Measurements from ENCODE around the gene ZNF205.
"Not testable (repeated sequence)": the region's sequence is repeated elsewhere in the genome, so short reads cannot be mapped to it uniquely, and the experiment has no call there.

The ZNF205 gene

DNA sequence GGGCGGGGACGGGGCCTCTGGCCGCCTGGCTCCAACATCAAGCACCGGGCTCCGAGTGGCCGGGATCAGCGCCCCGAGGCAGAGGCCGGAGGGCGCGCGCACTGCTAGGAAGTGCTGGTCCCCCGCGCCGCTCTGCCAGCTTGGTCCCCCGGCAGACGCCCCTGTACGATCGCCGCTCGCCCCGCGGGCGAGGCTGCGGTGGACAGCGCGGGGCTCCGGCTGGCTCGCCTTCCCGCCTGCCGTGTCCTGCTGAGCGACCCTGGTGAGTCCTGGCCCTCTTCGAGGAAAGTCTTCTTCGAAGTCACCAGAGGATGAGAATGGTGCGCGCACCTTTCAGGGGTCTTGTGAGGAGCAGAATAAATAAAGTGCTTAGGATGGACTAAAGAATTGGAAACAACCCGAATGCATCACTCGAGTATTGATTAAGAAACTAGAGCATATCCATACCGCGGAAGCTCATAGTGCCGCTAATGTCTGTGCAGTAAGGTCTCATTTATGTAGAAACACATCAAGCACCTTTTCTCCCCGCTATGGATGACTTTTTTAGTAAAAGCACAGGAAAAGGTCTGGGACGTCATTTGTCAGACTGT lies 22.8 kb downstream of the ZNF205 start:
- no peak for FAIRE-seq

DNA sequence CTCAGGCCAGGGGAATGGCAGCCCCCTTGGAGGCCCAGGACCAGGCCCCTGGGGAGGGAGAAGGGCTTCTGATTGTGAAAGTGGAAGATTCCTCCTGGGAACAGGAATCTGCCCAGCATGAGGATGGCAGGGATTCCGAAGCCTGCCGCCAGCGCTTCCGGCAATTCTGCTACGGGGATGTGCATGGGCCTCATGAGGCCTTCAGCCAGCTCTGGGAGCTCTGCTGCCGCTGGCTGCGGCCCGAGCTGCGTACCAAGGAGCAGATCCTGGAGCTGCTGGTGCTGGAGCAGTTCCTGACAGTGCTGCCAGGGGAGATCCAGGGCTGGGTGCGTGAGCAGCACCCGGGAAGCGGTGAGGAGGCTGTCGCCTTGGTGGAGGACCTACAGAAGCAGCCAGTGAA lies 24.9 kb downstream of the ZNF205 start:
- FAIRE-seq = no peak

DNA sequence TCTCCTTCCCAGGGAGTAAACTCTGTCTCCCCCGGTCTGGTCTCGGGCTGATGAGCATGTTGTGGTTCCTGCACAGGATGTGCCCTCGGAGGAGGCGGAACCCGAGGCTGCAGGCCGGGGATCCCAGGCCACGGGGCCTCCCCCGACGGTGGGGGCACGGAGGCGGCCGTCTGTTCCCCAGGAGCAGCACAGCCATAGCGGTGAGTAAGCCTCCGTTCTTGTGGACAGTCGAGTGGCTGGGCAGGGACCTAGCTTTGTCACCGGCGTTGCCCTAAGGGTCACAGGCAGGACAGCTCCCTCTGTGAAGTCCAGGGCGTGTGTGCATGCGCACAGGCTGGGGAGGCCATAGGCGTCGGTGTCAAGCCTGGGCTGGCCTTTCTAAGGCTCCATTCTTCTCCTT lies 26.0 kb downstream of the ZNF205 start:
- FAIRE-seq = no peak

DNA sequence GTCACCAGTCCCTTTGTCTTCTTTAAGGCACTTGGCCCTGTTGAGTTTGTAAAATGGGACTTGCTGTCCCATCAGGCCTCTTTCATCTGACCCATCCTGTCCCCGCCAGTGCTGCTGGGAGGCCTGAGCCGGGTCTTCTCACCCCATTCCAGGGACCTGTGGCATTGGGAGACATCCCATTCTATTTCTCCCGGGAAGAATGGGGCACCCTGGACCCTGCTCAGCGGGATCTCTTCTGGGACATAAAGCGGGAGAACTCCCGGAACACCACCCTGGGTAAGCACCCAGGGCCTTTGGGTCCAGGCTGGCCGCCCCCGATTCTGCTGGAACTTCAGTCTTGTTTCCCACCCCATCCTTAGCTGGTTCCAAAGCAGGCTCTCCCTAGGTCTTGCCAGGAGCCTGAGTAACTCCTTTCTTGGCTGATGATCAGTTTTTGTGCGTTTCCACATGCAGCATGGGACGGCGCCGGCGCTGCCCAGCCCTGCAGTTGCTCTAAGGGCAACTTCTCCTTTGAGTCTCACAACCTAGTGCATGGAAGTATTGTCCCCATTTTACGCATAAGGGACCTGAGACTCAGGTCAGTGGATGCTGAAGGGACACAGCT lies 26.5 kb downstream of the ZNF205 start:
- no peak for FAIRE-seq

DNA sequence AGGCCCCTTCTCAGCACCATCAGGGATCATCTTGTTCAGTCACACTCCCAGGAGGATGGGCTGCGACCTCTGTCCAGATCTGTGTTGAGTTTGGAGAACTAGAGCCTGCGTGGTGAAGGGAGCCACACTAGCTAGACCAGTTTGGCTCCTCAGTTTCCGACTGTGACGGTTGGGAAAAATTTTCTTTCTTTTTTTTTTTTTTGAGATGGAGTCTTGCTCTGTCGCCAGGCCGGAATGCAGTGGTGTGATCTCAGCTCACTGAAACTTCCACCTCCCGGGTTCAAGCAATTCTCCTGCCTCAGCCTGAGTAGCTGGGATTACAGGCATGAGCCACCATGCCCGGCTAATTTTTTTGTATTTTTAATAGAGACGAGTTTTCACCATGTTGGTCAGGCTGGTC lies 27.2 kb downstream of the ZNF205 start:
- not testable (repeated sequence) for FAIRE-seq

DNA sequence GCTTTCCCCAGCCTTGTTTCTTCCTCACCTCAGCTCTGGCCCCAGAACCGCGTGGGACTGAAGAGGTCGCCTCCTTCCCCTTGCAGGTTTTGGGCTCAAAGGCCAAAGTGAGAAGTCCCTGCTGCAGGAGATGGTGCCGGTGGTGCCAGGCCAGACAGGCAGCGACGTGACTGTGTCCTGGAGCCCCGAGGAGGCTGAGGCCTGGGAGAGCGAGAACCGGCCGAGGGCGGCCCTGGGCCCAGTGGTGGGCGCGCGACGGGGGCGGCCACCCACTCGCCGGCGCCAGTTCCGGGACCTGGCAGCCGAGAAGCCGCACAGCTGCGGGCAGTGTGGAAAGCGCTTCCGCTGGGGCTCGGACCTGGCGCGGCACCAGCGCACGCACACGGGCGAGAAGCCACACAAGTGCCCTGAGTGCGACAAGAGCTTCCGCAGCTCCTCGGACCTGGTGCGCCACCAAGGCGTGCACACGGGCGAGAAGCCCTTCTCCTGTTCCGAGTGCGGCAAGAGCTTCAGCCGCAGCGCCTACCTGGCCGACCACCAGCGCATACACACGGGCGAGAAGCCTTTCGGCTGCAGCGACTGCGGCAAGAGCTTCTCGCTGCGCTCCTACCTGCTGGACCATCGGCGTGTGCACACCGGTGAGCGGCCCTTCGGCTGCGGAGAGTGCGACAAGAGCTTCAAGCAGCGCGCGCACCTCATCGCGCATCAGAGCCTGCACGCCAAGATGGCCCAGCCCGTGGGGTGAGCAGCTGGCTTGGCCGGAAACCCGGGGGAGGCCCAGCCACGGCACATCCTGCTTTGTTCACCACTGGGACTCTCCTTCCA lies 28.4 kb downstream of the ZNF205 start:
- FAIRE-seq = no peak

DNA sequence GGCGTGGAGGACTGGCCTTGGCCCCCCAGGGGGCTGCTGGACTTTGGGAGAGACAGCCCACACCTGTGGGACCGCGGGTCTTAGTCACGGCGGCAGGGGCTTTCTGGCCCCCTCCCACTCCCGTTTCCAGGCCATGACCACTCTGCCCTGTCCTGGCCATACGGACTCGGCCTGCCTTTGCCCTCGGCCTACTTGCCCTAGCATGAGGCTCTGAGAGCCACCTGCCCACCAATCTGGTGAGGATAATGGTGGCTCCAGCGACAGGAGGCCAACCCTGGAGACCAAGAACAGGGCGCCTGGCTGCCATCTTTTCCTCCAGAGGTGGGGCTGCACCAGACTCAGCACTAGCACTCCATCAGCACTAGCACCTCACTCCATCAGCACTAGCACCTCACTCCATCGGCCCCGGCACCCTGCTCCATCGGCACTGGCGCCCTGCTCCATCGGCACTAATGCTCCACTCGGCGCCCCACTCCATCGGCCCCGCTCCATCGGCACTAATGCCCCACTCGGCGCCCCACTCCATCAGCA lies 29.5 kb downstream of the ZNF205 start:
- no peak for FAIRE-seq

DNA sequence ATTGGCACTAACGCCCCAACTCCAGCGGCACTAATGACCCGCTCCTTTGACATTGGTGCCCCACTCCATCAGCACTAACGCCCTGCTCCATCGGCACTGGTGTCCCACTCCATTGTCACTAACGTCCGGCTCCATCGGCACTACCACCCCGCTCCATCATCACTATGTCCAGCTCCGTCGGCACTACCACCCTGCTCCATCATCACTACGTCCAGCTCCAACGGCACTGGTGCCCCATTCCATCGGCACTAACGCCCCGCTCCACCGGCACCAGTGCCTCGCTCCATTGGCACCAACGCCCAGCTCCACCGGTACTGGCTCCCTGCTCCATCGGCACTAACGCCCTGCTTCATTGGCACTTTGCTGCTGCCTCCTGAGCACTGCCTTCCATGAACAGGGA lies 29.9 kb downstream of the ZNF205 start:
- FAIRE-seq = no peak

DNA sequence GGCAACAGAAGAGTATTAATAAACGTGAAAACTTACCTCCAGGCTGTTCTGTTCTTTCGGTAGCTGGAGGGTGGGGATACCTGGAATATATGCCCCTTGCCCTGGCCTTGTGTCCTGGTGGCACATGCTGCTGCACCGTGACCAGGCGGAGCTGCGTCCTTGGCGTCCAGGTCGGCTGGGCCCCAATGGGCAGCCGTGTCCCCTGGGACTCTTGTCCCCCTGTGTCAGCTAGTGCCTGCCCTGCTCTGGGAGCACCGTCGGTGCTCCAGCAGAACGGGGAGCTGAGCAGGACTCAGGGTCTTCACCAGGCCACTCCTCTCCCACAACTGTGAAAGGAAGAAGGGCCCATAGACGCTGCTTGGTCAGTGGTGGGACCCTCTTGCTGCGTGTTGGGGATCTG lies 30.4 kb downstream of the ZNF205 start:
- no peak for FAIRE-seq

DNA sequence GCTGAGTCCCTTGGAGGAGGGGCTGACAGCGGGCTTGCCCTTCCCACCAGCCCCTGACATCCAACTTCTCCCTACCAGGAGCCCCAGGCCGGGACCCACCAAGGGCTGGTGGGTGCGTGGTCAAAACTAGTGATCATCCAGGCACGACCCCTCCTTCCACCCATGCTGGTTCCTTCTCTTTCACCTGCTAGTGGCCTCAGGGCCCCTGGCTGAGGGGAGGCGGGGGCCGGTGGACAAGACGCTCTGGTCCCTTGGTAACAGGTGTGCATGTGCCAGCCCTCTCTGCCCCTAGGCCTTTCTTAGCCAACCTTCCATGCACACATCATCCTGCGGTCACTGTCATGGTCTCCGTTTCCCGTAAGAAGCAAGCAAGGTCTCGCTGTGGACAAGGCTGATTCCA lies 30.8 kb downstream of the ZNF205 start:
- no peak for FAIRE-seq

DNA sequence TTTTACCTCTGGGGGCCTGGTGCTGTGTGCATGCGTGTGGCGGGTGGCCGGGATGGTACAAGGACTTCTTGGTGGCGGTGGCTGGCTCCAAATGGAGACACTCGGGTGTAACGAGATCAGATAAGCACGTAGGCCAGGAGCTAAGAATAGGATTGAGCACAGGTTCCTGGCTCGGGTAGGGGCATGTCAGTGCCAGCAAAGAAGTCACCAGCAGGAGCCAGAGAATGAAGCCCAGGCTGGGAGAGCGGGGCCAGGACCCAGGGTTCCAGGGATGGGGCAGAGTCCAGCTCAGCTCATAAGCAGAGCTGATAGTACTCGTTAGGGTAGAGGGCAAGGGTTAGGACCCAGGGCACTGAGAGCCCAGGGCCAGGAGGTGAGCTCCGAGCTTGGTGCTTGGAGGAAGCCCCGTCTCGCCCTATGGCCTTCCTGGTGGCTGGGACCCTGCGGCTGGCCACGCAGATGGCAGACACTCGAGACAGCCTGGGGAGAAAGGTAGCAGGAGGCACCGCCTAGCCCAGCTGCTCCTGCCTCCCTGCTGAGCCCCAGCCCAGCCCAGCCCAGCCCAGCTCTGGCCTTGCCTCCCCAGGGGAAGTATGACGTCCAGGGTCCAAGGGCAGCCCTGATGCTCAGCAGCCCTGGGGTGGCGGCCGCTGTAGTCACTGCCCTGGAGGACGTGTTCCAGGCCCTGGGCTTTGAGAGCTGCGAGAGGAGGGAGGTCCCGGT lies 31.4 kb downstream of the ZNF205 start:
- FAIRE-seq = no peak

DNA sequence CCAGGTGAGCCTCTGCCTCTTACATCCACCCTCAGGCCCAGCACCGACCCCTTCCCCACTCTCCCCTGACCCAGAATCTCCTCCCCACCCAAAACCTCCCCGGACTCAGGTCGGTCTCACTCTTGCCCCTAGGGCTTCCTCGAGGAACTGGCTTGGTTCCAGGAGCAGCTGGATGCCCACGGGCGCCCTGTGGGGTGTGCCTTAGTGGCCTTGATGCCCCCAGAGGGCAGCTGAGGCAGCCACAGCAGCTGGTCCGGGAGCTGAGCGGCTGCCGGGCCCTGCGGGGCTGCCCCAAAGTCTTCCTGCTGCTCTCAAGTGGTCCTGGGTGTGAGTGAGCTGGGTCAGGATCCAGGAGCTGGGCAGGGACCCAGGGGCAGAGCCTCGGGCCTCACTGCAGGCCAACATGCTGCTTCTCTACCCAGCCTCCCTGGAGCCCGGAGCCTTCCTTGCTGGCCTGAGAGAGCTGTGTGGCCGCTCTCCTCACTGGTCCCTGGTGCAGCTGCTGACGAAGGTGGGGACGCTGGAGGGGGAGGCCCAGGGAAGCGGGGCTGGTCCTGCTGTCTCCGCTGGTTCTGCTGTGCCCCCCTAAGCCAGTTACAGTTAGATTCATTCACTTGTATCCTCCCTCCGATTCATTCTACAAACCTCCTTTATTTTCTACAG lies 32.1 kb downstream of the ZNF205 start:
- no peak for FAIRE-seq

DNA sequence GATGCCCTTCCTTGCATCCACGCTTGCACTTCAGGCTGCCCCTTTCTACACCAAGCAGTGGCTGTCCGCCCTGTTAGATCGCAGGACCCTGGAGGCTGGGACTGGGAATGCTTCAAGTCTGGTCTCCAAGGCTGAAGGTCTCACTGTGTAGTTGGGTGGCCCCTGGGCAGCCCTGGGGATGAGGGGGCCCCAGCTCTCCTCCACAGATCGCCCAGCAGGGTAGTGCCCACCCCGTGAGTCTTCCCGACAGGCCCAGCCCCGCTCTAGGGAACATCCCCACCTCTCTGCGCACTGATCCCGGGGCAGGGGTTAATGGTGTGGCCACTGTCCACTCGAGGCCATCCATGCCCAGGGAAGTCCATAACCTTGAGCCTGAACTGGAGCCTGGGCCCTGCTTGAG lies 32.8 kb downstream of the ZNF205 start:
- FAIRE-seq = no peak

DNA sequence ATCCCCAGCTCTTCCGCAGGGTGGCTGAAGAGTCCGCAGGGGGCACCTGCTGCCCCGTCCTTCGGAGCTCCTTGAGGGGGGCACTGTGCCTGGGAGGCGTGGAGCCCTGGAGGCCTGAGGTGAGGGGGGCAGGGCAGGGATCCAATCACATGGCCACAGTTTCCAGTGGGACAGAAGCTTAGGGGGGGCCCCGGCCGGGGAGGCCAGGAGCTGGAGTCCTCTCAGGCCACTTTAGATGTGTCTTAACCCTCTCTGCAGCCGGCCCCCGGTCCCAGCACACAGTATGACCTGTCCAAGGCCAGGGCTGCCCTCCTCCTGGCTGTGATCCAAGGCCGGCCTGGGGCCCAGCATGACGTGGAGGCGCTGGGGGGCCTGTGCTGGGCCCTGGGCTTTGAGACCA lies 33.3 kb downstream of the ZNF205 start:
- no peak for FAIRE-seq

DNA sequence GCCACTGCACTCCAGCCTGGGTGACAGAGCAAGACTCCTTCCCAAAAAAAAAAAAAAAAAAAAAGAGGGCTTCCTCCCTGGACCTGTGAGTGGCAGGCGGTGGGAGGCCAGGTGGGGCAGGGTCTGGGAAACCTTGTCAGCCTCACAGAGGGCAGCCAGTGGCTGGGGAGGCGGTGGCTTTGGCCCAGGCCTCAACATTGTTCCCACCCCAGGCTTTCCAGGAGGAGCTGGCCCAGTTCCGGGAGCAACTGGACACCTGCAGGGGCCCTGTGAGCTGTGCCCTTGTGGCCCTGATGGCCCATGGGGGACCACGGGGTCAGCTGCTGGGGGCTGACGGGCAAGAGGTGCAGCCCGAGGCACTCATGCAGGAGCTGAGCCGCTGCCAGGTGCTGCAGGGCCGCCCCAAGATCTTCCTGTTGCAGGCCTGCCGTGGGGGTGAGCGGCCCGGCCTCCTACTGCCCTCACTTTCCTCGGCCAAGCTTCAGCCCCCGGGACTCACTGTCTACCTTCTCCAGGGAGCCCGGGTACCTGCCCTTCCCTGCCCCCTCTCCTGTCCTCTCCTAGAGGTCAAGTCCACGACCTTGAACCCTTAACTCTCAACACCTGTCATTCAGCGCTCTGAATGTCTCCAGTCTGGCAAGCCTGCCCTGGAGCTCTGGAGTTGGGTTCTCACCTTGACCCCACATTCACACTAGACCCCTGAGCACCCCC lies 34.8 kb downstream of the ZNF205 start:
- FAIRE-seq = no peak

DNA sequence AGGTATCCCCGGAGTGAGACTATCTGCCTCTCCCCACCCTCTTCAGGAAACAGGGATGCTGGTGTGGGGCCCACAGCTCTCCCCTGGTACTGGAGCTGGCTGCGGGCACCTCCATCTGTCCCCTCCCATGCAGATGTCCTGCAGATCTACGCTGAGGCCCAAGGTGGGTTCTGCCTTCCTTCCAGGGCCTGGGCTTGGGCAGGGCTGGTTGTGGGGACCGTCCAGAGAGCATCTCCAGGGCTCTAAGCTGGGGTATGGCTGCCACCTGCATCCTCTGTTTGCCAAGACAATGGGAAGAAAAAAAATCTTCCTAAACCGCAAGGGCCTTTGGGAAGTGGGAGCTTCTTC lies 35.3 kb downstream of the ZNF205 start:
- FAIRE-seq = no peak

DNA sequence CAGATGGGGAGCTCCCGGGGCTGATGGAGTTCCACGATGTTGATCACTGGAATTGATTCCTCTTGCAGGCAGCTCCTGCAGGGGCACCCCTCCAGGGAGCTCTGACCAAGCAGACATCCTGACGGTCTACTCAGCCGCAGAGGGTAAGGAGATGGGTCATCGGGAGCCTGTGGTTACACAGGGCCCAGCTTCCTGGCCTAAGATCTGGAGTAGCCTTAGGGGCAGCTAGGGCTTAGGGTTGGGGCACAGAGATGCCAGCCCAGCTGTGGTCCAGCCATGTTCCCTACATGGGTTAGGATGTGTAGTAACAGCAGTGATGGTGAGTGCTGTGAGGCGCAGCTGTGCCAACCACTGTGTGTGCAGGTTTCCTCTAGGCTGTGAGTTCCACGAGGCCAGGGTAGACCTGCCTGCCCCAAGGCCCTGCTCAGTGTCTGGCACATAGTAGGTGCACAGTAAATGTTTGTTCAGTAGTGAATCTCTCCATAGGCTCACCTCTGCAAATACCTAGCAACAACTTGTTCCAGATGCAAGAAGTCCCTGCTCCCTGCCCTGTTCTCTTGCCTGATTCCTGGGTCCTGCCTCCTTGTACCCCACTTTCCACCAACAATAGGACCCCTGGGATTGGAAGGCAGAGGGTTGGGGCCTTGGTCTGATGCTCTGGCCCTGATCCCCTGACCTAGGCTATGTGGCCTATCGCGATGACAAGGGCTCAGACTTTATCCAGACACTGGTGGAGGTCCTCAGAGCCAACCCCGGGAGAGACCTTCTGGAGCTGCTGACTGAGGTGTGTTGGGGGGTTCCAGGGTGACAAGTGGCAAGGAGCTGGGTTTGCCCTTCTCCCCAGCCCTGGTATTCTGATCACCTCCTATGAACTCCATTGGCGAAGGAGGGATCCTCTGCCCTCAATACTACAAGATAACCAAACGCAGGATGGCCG lies 36.1 kb downstream of the ZNF205 start:
- FAIRE-seq = no peak

DNA sequence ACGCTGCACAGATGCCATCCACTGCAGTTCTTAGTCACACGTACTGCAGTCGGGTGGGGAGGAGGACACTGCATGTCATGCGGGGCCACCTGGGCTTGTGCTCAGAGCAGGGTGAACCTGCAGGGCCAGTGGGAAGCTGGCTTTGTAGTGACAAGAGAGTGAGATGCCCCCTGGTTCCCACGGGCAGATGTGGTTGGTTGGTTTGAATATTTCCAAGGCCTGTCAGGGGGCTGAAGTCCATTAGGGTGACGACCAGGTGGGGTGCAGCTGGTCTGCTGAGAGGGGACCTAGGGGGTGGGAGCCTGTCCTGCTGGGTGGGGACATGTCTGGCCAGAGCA lies 36.8 kb downstream of the ZNF205 start:
- no peak for FAIRE-seq

DNA sequence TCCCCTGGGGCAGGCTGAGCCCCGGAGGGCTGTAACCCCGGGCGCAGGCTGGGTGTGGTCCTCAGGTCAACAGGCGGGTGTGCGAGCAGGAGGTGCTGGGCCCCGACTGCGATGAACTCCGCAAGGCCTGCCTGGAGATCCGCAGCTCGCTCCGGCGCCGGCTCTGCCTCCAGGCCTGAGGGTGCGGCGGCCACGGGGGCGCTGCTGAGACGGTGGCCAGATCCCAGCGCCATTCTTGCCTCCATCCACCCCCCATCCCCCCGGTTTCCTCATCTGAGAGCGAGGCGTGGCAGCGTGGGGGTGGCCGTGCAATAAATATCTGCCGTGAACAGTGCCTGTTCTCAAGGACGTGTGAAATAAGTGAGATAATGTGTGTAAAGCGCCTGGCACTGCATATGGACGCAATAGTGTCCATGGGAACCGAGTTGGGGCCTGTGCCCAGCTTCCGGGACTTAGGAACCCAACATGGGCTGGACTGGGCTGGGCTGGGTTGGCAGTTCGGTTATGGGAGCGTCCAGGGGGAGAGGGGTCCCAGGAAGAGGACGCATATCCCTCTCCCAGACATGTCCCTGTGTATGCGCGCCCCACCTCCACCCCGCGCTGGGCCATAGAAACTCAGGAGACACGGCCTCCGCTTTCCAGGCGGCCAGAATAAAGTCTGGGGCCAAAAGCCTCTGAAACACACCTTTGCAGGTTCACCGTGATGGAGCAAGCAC lies 37.4 kb downstream of the ZNF205 start:
- no peak for FAIRE-seq

All from endometrium (tissue), 2 donors.